Measurements from ENCODE around the gene HIVEP2.

GRCh38 chr6:142708651-142709050 is 236.3 kb downstream of the HIVEP2 start:
- TF ChIP-seq, protein P1, sequence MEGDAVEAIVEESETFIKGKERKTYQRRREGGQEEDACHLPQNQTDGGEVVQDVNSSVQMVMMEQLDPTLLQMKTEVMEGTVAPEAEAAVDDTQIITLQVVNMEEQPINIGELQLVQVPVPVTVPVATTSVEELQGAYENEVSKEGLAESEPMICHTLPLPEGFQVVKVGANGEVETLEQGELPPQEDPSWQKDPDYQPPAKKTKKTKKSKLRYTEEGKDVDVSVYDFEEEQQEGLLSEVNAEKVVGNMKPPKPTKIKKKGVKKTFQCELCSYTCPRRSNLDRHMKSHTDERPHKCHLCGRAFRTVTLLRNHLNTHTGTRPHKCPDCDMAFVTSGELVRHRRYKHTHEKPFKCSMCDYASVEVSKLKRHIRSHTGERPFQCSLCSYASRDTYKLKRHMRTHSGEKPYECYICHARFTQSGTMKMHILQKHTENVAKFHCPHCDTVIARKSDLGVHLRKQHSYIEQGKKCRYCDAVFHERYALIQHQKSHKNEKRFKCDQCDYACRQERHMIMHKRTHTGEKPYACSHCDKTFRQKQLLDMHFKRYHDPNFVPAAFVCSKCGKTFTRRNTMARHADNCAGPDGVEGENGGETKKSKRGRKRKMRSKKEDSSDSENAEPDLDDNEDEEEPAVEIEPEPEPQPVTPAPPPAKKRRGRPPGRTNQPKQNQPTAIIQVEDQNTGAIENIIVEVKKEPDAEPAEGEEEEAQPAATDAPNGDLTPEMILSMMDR (IDR thresholded peaks at IDR 0.05), result no peak
- TF ChIP-seq POLR2AphosphoS5 (IDR thresholded peaks at IDR 0.05; ENCODE audit: low read depth, low read length), result no peak
- TF ChIP-seq TCF7L2 (IDR thresholded peaks at IDR 0.05; ENCODE audit: low read depth, low read length), result no peak
- TF ChIP-seq, protein P2, sequence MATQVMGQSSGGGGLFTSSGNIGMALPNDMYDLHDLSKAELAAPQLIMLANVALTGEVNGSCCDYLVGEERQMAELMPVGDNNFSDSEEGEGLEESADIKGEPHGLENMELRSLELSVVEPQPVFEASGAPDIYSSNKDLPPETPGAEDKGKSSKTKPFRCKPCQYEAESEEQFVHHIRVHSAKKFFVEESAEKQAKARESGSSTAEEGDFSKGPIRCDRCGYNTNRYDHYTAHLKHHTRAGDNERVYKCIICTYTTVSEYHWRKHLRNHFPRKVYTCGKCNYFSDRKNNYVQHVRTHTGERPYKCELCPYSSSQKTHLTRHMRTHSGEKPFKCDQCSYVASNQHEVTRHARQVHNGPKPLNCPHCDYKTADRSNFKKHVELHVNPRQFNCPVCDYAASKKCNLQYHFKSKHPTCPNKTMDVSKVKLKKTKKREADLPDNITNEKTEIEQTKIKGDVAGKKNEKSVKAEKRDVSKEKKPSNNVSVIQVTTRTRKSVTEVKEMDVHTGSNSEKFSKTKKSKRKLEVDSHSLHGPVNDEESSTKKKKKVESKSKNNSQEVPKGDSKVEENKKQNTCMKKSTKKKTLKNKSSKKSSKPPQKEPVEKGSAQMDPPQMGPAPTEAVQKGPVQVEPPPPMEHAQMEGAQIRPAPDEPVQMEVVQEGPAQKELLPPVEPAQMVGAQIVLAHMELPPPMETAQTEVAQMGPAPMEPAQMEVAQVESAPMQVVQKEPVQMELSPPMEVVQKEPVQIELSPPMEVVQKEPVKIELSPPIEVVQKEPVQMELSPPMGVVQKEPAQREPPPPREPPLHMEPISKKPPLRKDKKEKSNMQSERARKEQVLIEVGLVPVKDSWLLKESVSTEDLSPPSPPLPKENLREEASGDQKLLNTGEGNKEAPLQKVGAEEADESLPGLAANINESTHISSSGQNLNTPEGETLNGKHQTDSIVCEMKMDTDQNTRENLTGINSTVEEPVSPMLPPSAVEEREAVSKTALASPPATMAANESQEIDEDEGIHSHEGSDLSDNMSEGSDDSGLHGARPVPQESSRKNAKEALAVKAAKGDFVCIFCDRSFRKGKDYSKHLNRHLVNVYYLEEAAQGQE (IDR thresholded peaks at IDR 0.05; ENCODE audit: insufficient read depth in 1 of 2, low read depth in 2 of 2, low read length in 1 of 2), result no peak
- no peak for TF ChIP-seq SIN3A (IDR thresholded peaks at IDR 0.05; ENCODE audit: borderline replicate concordance, insufficient read depth, low read depth, low read length)

Data from Panc1 (cell line).